H9 (cell line): ENCODE results near the gene UGT1A3. TPM values are rescaled to one million over a fixed set of nuclear protein-coding genes. Genes with fewer than 3 reads are reported as not detected.

ENCODE experiments used
- DNase-seq: peaks from one replicate; pipeline ENCODE4 v3.0.0-alpha.2; 2017
- H2AFZ ChIP-seq: one replicate; pipeline ENCODE4 v1.6.1; 2013; ENCODE audit warnings: mild to moderate bottlenecking, low read length, control low read depth, moderate library complexity
- H2AK5ac ChIP-seq: 2 replicates; pipeline ENCODE4 v1.6.1; 2013; ENCODE audit warnings: low read length, control low read depth, mixed read lengths; ENCODE audit not compliant: insufficient read length
- H2BK120ac ChIP-seq: one replicate; pipeline ENCODE4 v1.6.1; 2013; ENCODE audit warnings: low read depth, mild to moderate bottlenecking, low read length, control low read depth, inconsistent platforms; ENCODE audit not compliant: poor library complexity, severe bottlenecking
- H2BK12ac ChIP-seq: 2 replicates; pipeline ENCODE4 v1.6.1; 2013; ENCODE audit warnings: low read length, control low read depth, mixed read lengths, low read depth; ENCODE audit not compliant: insufficient read length
- H2BK15ac ChIP-seq: 2 replicates; pipeline ENCODE4 v1.6.1; 2013; ENCODE audit warnings: low read depth, low read length, control low read depth
- H2BK20ac ChIP-seq: one replicate; pipeline ENCODE4 v1.6.1; 2013; ENCODE audit warnings: low read depth, mild to moderate bottlenecking, low read length, control low read depth, inconsistent platforms; ENCODE audit not compliant: poor library complexity, severe bottlenecking
- H2BK5ac ChIP-seq: 2 replicates; pipeline ENCODE4 v1.6.1; 2013; ENCODE audit warnings: low read length, control low read depth, mixed read lengths; ENCODE audit not compliant: insufficient read length
- H3K14ac ChIP-seq: 2 replicates; pipeline ENCODE4 v1.6.1; 2013; ENCODE audit warnings: low read length, control low read depth; ENCODE audit not compliant: insufficient read depth
- H3K18ac ChIP-seq: 2 replicates; pipeline ENCODE4 v1.6.1; 2013; ENCODE audit warnings: low read depth, mild to moderate bottlenecking, mixed read lengths, low read length, control low read depth; ENCODE audit not compliant: insufficient read length
- H3K23ac ChIP-seq: 2 replicates; pipeline ENCODE4 v1.6.1; 2013; ENCODE audit warnings: low read length, control low read depth, mixed read lengths, low read depth; ENCODE audit not compliant: insufficient read length
- H3K23me2 ChIP-seq: 2 replicates; pipeline ENCODE4 v1.6.1; 2013; ENCODE audit warnings: low read depth, mild to moderate bottlenecking, mixed read lengths, low read length, control low read depth; ENCODE audit not compliant: insufficient read length, poor library complexity, severe bottlenecking
- H3K27ac ChIP-seq: 2 replicates; pipeline ENCODE4 v1.5.1; 2013; ENCODE audit warnings: low read length, control low read depth, mixed read lengths, low read depth; ENCODE audit not compliant: insufficient read length
- H3K27me3 ChIP-seq: 2 replicates; pipeline ENCODE4 v1.6.1; 2013; ENCODE audit warnings: low read length, control low read depth, inconsistent platforms; ENCODE audit not compliant: insufficient read depth
- H3K4ac ChIP-seq: 2 replicates; pipeline ENCODE4 v1.6.1; 2013; ENCODE audit warnings: low read depth, mild to moderate bottlenecking, control low read depth, inconsistent platforms, low read length, moderate library complexity
- H3K4me1 ChIP-seq: 2 replicates; pipeline ENCODE4 v1.6.1; 2013; ENCODE audit warnings: low read length, control low read depth, inconsistent platforms; ENCODE audit not compliant: insufficient read depth
- H3K4me2 ChIP-seq: 2 replicates; pipeline ENCODE4 v1.6.1; 2013; ENCODE audit warnings: low read length, control low read depth, mixed read lengths; ENCODE audit not compliant: insufficient read length, insufficient read depth
- H3K56ac ChIP-seq: 2 replicates; pipeline ENCODE4 v1.6.1; 2013; ENCODE audit warnings: low read depth, mild to moderate bottlenecking, mixed read lengths, low read length, control low read depth; ENCODE audit not compliant: insufficient read length
- H3K79me1 ChIP-seq: 2 replicates; pipeline ENCODE4 v1.6.1; 2013; ENCODE audit warnings: low read depth, mild to moderate bottlenecking, moderate library complexity, low read length, control low read depth, inconsistent platforms; ENCODE audit not compliant: insufficient read depth, poor library complexity, severe bottlenecking
- H3K79me2 ChIP-seq: 2 replicates; pipeline ENCODE4 v1.6.1; 2013; ENCODE audit warnings: low read length, control low read depth, inconsistent platforms; ENCODE audit not compliant: insufficient read depth
- H3K9ac ChIP-seq: 2 replicates; pipeline ENCODE4 v1.6.1; 2013; ENCODE audit warnings: low read length, control low read depth, mixed read lengths; ENCODE audit not compliant: insufficient read length; ENCODE audit errors: extremely low read depth
- H3K9me3 ChIP-seq: one replicate; pipeline ENCODE4 v1.6.1; 2013; ENCODE audit warnings: low read depth, low read length, inconsistent platforms; ENCODE audit not compliant: control insufficient read depth
- H3T11ph ChIP-seq: one replicate; pipeline ENCODE4 v1.6.1; 2013; ENCODE audit warnings: mild to moderate bottlenecking, low read length, control low read depth, inconsistent platforms
- H4K20me1 ChIP-seq: one replicate; pipeline ENCODE4 v1.6.1; 2013; ENCODE audit not compliant: control insufficient read depth, insufficient read length, insufficient read depth
- H4K5ac ChIP-seq: 2 replicates; pipeline ENCODE4 v1.6.1; 2013; ENCODE audit warnings: low read depth, mild to moderate bottlenecking, mixed read lengths, low read length, control low read depth; ENCODE audit not compliant: insufficient read length
- H4K8ac ChIP-seq: replicated peaks from 2 replicates; pipeline ENCODE4 v1.6.1; 2013; ENCODE audit warnings: low read length, control low read depth, mixed read lengths, low read depth; ENCODE audit not compliant: insufficient read length
- H4K91ac ChIP-seq: 2 replicates; pipeline ENCODE4 v1.6.1; 2013; ENCODE audit warnings: low read depth, mild to moderate bottlenecking, moderate library complexity, mixed read lengths, low read length, control low read depth; ENCODE audit not compliant: insufficient read length
- H3K27ac Mint-ChIP-seq, 3 experiments: 2 replicates in 2 of 3; 3 replicates in 1 of 3; pipeline ENCODE4 v1.8.0; 2020 to 2021; ENCODE audit warnings: mixed read lengths in 3 of 3, mild to moderate bottlenecking in 1 of 3, moderate library complexity in 1 of 3
- H3K27me3 Mint-ChIP-seq: 2 replicates; pipeline ENCODE4 v1.8.0; 2021; ENCODE audit warnings: low read depth, mild to moderate bottlenecking, moderate library complexity, mixed read lengths
- H3K36me3 Mint-ChIP-seq, 3 experiments: 2 replicates in 2 of 3; 3 replicates in 1 of 3; pipeline ENCODE4 v1.8.0; 2020 to 2021; ENCODE audit warnings: low read depth in 3 of 3, mixed read lengths in 3 of 3; ENCODE audit not compliant: insufficient read depth in 1 of 3
- H3K4me1 Mint-ChIP-seq, 2 experiments: 2 replicates each; pipeline ENCODE4 v1.8.0; 2020; ENCODE audit warnings: mixed read lengths in 2 of 2
- H3K4me3 Mint-ChIP-seq, 2 experiments: 2 replicates in 1 of 2; 3 replicates in 1 of 2; pipeline ENCODE4 v1.8.0; 2020 to 2021; ENCODE audit warnings: mild to moderate bottlenecking in 2 of 2, mixed read lengths in 2 of 2, moderate library complexity in 1 of 2
- H3K9me3 Mint-ChIP-seq, 2 experiments: 2 replicates in 1 of 2; 3 replicates in 1 of 2; pipeline ENCODE4 v1.8.0; 2020; ENCODE audit warnings: mild to moderate bottlenecking in 2 of 2, mixed read lengths in 2 of 2, moderate library complexity in 1 of 2
- CTCF ChIP-seq: fragments of 200-600 bp; sonication (generic); conservative IDR thresholded peaks from 3 replicates; pipeline ENCODE4 v1.8.0; 2021; ENCODE audit warnings: antibody characterized with exemption, mild to moderate bottlenecking
- WGBS: extraction: QIAGEN DNeasy Blood & Tissue Kit; methylation state at CpG from one replicate; pipeline ENCODE4 v1.1.7; 2013; ENCODE audit warnings: missing lambda C conversion rate, low lambda C conversion rate, mixed read lengths; ENCODE audit not compliant: insufficient read length; ENCODE audit errors: extremely low coverage; 5-methylcytosine and 5-hydroxymethylcytosine counted together
- total RNA-seq: library from RNA; stranded (reverse); gene quantifications from 2 replicates; pipeline ENCODE4 v1.2.1, GENCODE V29; 2021

The UGT1A3 gene
- total RNA-seq, 1 experiment from 2014 or later, result not detected

GRCh38 chr2:233817361-233817911, 88.6 kb downstream of the UGT1A3 start:
- Mint-ChIP-seq H3K36me3 (no peaks in the 10 kb centered on the region), H3K27me3 (peaks cover 7% of the 10 kb centered on the region), H3K27ac (no peak overlapping the region), H3K4me1 (no peaks in the 10 kb centered on the region), H3K9me3 (no peaks in the 10 kb centered on the region; a peak in 1 of 5 replicates), H3K4me3 (no peak overlapping the region)
- Histone ChIP-seq H3K4me1 (no peaks in the 10 kb centered on the region), H3K56ac (no peak overlapping the region), H3K9me3 (no peaks in the 10 kb centered on the region), H3K79me2 (no peaks in the 10 kb centered on the region), H3K23me2 (no peaks in the 10 kb centered on the region), H2BK5ac (no peak overlapping the region), H3K4me2 (no peak overlapping the region), H3K23ac (no peak overlapping the region), H3K79me1 (no peaks in the 10 kb centered on the region), H3K14ac (no peak overlapping the region), H2BK15ac (no peak overlapping the region), H2BK120ac (no peak overlapping the region), H2AK5ac (no peak overlapping the region), H4K20me1 (no peaks in the 10 kb centered on the region), H3K27ac (no peak overlapping the region), H3K18ac (no peak overlapping the region), H2BK12ac (no peak overlapping the region), H3K4ac (no peak overlapping the region), H3K9ac (no peak overlapping the region), H3T11ph (no peak overlapping the region), H2AFZ (no peak overlapping the region), H4K8ac (no peak overlapping the region), H4K5ac (no peak overlapping the region), H3K27me3 (no peaks in the 10 kb centered on the region), H4K91ac (no peak overlapping the region), H2BK20ac (no peak overlapping the region)
- no peak for TF ChIP-seq CTCF
- no CpG with 5 or more reads among the region's 3 CpGs for WGBS
- DNase-seq, result no peak
